Chondrocyte (in vitro differentiated cells): ENCODE results near the gene IP6K3. TPM values are rescaled to one million over a fixed set of nuclear protein-coding genes. Genes with fewer than 3 reads are reported as not detected.

ENCODE experiments used
- DNase-seq: peaks from one replicate; pipeline ENCODE4 v3.0.0; 2021; ENCODE audit warnings: mixed read lengths, low spot score
- H3K27ac Mint-ChIP-seq: one replicate; pipeline ENCODE4 v1.8.0; 2021; ENCODE audit warnings: mild to moderate bottlenecking, moderate library complexity, mixed read lengths; ENCODE audit not compliant: unreplicated experiment
- H3K27me3 Mint-ChIP-seq: 2 replicates; pipeline ENCODE4 v1.8.0; 2021; ENCODE audit warnings: low read depth, mixed read lengths
- H3K36me3 Mint-ChIP-seq: 2 replicates; pipeline ENCODE4 v1.8.0; 2021; ENCODE audit warnings: low read depth, mixed read lengths
- H3K4me1 Mint-ChIP-seq: 2 replicates; pipeline ENCODE4 v1.8.0; 2021; ENCODE audit warnings: low read depth, mild to moderate bottlenecking, mixed read lengths
- H3K4me3 Mint-ChIP-seq: one replicate; pipeline ENCODE4 v1.8.0; 2021; ENCODE audit warnings: mild to moderate bottlenecking, moderate library complexity, mixed read lengths; ENCODE audit not compliant: unreplicated experiment
- H3K9me3 Mint-ChIP-seq: 2 replicates; pipeline ENCODE4 v1.8.0; 2021; ENCODE audit warnings: low read depth, mixed read lengths
- total RNA-seq: library from RNA; stranded (reverse); gene quantifications from 3 replicates; pipeline ENCODE4 v1.2.1, GENCODE V29; 2021
- TF ChIP-seq, protein P1 (sequence below): fragments of 200-600 bp; sonication (generic); IDR thresholded peaks from 2 replicates; pipeline ENCODE4 v1.5.0; 2021; ENCODE audit warnings: antibody characterized with exemption, mild to moderate bottlenecking, moderate library complexity

Gene IP6K3
- total RNA-seq, 1 donor from 2014 or later: 6.5 TPM

- no peaks in the 10 kb centered on the region for H3K27me3 Mint-ChIP-seq
- H3K27ac Mint-ChIP-seq: no peak overlapping the region
- no peak overlapping the region for H3K4me3 Mint-ChIP-seq
Observed at GRCh38 chr6:33712914-33713313, 33.8 kb downstream of the IP6K3 start.

DNA sequence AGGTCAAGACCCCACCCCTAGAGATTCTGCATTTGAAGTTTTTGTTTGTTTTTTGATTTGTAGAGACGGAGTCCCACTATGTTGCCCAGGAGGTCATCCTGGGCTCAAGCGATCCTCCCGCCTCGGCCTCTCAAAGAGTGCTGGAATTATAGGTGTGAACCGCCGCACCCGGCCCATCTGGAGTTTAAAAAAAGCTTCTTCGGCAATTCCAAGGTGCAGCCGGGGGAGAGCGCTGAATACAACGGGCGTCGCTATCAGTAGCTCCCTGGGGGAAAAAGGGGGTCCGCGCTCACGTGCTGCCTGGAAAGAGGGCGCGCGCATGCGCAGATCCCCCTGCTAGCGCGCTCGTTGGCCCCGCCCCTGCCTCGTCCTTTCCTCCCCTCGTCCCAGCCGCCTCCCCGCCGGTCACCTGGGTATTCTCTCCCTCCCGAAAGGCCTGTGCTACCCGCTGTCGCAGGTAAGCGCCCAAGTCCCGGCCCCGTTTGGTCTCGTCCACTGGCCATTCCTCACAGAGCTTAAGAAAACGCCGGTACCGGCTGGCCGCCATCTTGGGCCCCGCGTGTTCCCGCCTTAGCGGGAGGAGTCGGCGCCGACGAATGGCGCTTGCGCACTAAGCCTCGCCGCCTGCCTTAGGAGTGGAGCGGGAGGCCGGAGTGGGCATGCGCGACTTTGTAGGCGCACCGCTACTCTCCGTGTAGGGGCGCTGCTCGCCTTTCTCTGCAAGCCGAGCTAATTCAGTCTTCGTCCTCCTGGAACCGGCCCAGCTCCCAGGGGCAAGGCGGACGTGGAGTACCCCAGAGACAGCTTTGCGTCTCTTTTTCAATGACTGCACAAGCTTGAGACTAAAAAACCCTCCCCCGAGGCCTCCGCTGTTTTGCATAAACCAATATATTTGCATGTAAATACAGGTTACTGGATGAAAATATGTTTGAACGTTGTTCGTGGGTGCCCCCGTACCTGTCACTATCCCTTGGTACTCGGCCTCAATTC, 35.3 kb downstream of the IP6K3 start, which contains the start of gene UQCC2:
Gene UQCC2 (minus strand): TSS at position 561 of the 990 bp plus-strand sequence. CDS start 14 bp downstream, at position 547.
- peaks cover 4% of the 10 kb centered on the region for H3K36me3 Mint-ChIP-seq
- H3K27ac Mint-ChIP-seq: peak within 1 kb of the TSS; percentile 97
- H3K27me3 Mint-ChIP-seq: no peaks in the 10 kb centered on the region
- peak within 1 kb of the TSS; percentile 96 for H3K4me3 Mint-ChIP-seq
- no peaks in the 10 kb centered on the region for H3K9me3 Mint-ChIP-seq
- H3K4me1 Mint-ChIP-seq: peaks cover 31% of the 10 kb centered on the region
- DNase-seq: peak; percentile 99
- TF ChIP-seq, protein P1, sequence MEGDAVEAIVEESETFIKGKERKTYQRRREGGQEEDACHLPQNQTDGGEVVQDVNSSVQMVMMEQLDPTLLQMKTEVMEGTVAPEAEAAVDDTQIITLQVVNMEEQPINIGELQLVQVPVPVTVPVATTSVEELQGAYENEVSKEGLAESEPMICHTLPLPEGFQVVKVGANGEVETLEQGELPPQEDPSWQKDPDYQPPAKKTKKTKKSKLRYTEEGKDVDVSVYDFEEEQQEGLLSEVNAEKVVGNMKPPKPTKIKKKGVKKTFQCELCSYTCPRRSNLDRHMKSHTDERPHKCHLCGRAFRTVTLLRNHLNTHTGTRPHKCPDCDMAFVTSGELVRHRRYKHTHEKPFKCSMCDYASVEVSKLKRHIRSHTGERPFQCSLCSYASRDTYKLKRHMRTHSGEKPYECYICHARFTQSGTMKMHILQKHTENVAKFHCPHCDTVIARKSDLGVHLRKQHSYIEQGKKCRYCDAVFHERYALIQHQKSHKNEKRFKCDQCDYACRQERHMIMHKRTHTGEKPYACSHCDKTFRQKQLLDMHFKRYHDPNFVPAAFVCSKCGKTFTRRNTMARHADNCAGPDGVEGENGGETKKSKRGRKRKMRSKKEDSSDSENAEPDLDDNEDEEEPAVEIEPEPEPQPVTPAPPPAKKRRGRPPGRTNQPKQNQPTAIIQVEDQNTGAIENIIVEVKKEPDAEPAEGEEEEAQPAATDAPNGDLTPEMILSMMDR: peak; percentile 87

More at GRCh38 chr6:33712914-33713313, 33.8 kb downstream of the IP6K3 start:
- H3K4me1 Mint-ChIP-seq: peaks cover 34% of the 10 kb centered on the region
- TF ChIP-seq, protein P1: no peak
- H3K36me3 Mint-ChIP-seq: peaks cover 4% of the 10 kb centered on the region
- no peaks in the 10 kb centered on the region for H3K9me3 Mint-ChIP-seq
- DNase-seq: no peak

DNA sequence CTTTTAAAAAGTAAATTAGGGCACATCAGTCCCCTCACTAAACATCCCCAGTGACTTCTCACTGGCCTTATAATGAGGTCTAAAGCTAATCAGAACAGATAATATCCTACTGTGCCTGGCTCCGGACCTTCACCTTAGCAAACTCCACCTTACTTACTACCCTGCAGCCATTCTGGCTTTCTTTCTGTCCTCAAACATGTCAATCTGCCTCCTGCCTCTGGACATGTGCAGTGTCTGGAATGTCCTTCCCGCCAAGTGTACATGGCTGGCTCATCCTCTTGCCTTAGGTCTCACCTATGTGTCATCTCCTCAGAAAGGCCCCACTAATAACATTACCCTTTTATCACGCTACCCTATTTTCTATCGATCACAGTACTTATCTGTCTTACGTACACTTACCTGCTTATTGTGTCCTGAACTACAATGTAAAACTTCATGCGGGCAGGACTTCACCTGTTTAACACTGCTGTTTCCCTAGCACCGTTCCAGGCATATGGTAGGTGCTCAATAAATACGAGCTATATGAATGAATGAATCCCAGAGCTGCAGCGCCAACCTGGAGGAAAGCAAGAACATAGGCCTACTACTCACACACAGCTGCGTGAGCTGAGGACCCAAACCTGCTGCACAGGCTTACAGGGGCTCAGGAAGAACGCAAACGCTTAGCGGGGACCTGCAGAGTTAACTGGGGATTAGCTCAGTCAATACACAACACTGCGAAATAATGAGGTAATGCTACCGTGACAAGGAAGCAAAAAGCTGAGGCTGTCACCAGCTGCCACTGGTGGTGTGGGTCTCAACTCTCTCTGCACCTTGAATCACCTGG, 36.2 kb downstream of the IP6K3 start:
- peak; percentile 53 for DNase-seq
- H3K4me3 Mint-ChIP-seq: peak overlapping the region; percentile 96
- H3K36me3 Mint-ChIP-seq: peaks cover 4% of the 10 kb centered on the region
- H3K27me3 Mint-ChIP-seq: no peaks in the 10 kb centered on the region
- peaks cover 40% of the 10 kb centered on the region for H3K4me1 Mint-ChIP-seq
- H3K9me3 Mint-ChIP-seq: no peaks in the 10 kb centered on the region
- peak overlapping the region; percentile 56 for H3K27ac Mint-ChIP-seq
- TF ChIP-seq, protein P1: no peak

- Mint-ChIP-seq H3K4me1 (peaks cover 45% of the 10 kb centered on the region), H3K9me3 (no peaks in the 10 kb centered on the region), H3K27me3 (no peaks in the 10 kb centered on the region), H3K36me3 (peaks cover 4% of the 10 kb centered on the region), H3K27ac (peak overlapping the region; percentile 29), H3K4me3 (peak overlapping the region; percentile 24)
- peak; percentile 9 for DNase-seq
- TF ChIP-seq, protein P1: no peak
Observed at GRCh38 chr6:33709605-33710295, 37.0 kb downstream of the IP6K3 start.
